Measurements from ENCODE around the gene THBD. TPM values are rescaled to one million over a fixed set of nuclear protein-coding genes. Genes with fewer than 3 reads are reported as not detected.

THBD gene
- total RNA-seq, 2 donors from 2014 or later = 2.3 to 6.3 TPM

DNA sequence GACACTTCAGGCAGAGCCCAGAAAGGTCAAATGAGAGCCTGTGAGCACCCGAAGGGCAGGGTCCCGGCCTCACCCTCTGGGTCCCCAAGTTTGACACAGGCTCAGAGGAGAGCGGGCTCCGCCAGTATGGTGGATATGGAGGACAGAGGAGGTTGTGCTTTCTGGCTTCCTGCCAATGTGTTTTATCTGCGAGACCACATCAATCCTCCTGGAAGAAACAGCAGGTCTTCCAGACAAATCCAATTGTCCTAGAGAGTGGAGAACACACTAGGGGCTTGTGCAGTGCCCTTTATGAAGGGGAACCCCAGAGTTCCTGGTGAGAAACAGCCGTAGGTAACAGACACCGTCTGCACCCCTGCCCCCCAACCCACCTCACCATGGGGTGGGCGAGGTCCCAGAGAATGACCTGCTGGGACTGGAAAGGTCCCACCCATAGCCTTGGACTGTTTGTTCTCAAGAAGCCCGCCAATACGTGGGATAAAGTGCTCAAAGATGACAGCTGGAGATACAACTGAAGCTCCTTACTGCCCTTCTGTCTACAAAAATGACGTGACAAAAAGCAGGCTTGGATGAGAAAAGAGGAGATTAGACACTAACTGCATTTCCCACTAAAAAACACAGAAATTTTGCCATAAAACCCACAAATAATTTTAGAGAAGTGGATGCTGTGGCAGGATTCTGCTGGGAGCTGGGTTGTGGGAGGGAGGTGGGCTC, 38.3 kb downstream of the THBD start:
- no peaks in the 10 kb centered on the region for H3K9me3 ChIP-seq
- H3K9ac ChIP-seq (ENCODE audit: low read depth in 2 of 2, low read length in 2 of 2) = no peak overlapping the region
- no peaks in the 10 kb centered on the region for H3K4me1 ChIP-seq
- no peak overlapping the region for H3K27ac ChIP-seq
- TF ChIP-seq, protein P1, sequence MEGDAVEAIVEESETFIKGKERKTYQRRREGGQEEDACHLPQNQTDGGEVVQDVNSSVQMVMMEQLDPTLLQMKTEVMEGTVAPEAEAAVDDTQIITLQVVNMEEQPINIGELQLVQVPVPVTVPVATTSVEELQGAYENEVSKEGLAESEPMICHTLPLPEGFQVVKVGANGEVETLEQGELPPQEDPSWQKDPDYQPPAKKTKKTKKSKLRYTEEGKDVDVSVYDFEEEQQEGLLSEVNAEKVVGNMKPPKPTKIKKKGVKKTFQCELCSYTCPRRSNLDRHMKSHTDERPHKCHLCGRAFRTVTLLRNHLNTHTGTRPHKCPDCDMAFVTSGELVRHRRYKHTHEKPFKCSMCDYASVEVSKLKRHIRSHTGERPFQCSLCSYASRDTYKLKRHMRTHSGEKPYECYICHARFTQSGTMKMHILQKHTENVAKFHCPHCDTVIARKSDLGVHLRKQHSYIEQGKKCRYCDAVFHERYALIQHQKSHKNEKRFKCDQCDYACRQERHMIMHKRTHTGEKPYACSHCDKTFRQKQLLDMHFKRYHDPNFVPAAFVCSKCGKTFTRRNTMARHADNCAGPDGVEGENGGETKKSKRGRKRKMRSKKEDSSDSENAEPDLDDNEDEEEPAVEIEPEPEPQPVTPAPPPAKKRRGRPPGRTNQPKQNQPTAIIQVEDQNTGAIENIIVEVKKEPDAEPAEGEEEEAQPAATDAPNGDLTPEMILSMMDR (IDR thresholded peaks at IDR 0.05) = no peak
- H3K4me3 ChIP-seq = no peak overlapping the region
- intact Hi-C loops (cut with DNase I) = no loop called here
- H3K27me3 ChIP-seq = no peaks in the 10 kb centered on the region
- DNase-seq = no peak
- no peaks in the 10 kb centered on the region for H3K36me3 ChIP-seq

DNA sequence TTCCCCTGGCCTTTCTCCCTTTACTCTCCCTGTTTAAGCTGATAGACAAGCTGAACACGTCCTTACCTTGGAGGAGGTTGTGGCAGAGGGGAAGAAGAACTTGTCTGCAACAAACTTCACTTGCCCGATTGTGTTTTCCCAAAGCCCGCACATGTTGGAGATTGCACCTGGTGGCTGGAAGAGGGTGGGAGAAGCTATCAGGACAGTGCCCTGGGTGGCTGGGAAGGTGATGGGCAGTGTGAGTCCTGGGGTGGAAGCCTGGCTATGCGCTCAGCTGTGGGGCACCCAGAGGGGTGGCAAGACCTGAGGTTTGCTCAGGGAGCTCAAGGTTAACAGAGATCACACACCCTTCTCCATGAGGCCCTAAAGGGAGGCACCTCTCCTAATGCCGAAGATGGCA, 39.4 kb downstream of the THBD start:
- intact Hi-C loops (cut with DNase I) = no loop called here
- Histone ChIP-seq H3K9ac (ENCODE audit: low read depth in 2 of 2, low read length in 2 of 2) (no peak overlapping the region), H3K36me3 (no peaks in the 10 kb centered on the region), H3K4me3 (no peak overlapping the region), H3K9me3 (no peaks in the 10 kb centered on the region), H3K27ac (no peak overlapping the region), H3K27me3 (no peaks in the 10 kb centered on the region), H3K4me1 (no peaks in the 10 kb centered on the region)
- TF ChIP-seq, protein P1 (IDR thresholded peaks at IDR 0.05) = no peak
- no peak for DNase-seq

DNA sequence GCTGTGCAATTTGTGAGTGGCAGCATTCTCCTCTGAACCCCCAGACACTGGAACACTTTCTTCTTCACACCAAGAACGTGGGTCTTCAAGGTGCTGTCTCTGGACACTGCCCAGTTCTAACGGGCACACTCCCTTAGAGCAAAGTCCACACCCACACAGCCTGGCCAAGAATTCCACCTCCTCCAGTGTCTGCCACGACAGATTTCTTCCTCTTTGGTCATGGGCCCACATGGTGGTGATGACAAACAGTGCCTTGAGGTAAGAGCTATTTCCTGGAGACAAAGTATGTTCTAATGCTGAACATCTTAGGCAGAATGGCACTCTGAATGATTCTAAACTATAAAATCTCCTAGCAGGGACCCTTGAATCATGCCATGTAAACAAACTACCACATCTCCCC, 39.8 kb downstream of the THBD start:
- H3K27ac ChIP-seq = no peak overlapping the region
- H3K9ac ChIP-seq (ENCODE audit: low read depth in 2 of 2, low read length in 2 of 2) = no peak overlapping the region
- no peak for DNase-seq
- no peaks in the 10 kb centered on the region for H3K36me3 ChIP-seq
- H3K27me3 ChIP-seq = no peaks in the 10 kb centered on the region
- H3K4me1 ChIP-seq = no peaks in the 10 kb centered on the region
- TF ChIP-seq, protein P1 (IDR thresholded peaks at IDR 0.05) = no peak
- intact Hi-C loops (cut with DNase I) = no loop called here
- H3K9me3 ChIP-seq = no peaks in the 10 kb centered on the region
- no peak overlapping the region for H3K4me3 ChIP-seq

DNA sequence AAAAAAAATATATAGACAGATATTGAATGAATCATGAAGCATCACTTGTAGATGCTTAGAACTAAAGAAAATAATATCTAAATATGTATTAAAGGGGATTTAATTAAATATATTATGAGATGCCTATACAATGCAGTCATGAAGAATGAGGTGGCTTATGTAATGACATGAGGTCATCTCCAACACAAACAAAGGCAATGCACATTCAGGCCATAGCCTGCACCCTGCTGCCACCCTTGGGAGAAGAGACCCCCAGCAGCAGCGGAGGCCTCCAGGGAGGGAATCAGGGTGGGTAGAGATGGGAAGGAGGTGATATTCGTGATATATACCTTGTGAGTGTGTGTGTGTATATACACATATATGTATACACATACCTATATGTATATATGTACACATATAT, 40.8 kb downstream of the THBD start:
- TF ChIP-seq, protein P1 (IDR thresholded peaks at IDR 0.05) = no peak
- Histone ChIP-seq H3K4me3 (no peak overlapping the region), H3K9ac (ENCODE audit: low read depth in 2 of 2, low read length in 2 of 2) (no peak overlapping the region), H3K27me3 (no peaks in the 10 kb centered on the region), H3K36me3 (no peaks in the 10 kb centered on the region), H3K9me3 (no peaks in the 10 kb centered on the region), H3K4me1 (no peaks in the 10 kb centered on the region), H3K27ac (no peak overlapping the region)
- DNase-seq = no peak
- intact Hi-C loops (cut with DNase I) = no loop called here

DNA sequence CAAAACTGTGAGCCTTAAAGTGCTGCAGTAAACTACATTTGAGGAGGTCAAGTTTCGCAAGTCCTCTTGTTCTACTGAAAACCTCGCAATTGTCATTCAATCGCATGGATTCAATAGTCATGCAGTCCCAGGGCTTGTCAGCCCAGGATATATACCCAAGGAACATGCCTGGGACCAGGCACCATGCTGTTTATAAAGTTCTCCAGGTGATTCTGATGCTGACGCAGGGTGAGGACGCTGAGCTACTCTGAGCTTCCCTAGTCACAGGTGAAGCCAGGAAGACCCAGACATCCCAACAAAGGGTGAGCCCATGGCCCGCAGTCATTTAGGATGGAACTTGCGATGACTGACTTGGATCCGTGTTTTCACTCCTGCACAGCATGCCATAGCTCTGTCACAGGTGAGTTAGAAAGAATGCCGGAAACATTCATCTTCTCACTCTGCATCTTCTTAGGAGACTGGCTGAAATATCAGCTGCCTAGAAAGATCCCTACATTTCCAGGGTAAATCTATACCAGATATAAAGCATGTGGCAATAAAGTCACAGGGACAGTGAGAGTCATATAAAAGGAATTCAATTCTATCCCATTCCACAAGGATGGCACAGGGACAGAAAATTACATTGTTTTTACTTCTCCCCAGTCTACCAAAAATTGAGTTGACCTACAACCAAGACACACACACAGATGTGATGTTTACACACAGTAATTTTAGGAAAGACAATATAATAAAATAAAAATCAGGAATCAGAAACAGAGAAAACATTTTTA, 41.4 kb downstream of the THBD start:
- no peak overlapping the region for H3K9ac ChIP-seq (ENCODE audit: low read depth in 2 of 2, low read length in 2 of 2)
- DNase-seq = no peak
- no peak overlapping the region for H3K4me3 ChIP-seq
- H3K9me3 ChIP-seq = no peaks in the 10 kb centered on the region
- no peak overlapping the region for H3K27ac ChIP-seq
- no peaks in the 10 kb centered on the region for H3K4me1 ChIP-seq
- H3K27me3 ChIP-seq = no peaks in the 10 kb centered on the region
- intact Hi-C loops (cut with DNase I) = no loop called here
- TF ChIP-seq, protein P1 (IDR thresholded peaks at IDR 0.05) = no peak
- H3K36me3 ChIP-seq = no peaks in the 10 kb centered on the region

Measured in colonic mucosa (tissue), 4 donors.